COLO829 (cell line): ENCODE results near the gene LRP1B.

Experiments used
- DNase-seq: peaks from one replicate; pipeline ENCODE4 v3.0.0; 2012; ENCODE audit warnings: low spot score

Gene LRP1B

GRCh38 chr2:141515931-141516330 is 614.9 kb downstream of the LRP1B start:
- no peak for DNase-seq

GRCh38 chr2:141513853-141514252 is 617.0 kb downstream of the LRP1B start:
- no peak for DNase-seq

GRCh38 chr2:141508806-141509595 is 621.8 kb downstream of the LRP1B start:
- no peak for DNase-seq

- DNase-seq: no peak
Observed at GRCh38 chr2:141508086-141508752, 622.6 kb downstream of the LRP1B start.

GRCh38 chr2:141506135-141506534 is 624.7 kb downstream of the LRP1B start:
- DNase-seq: no peak

GRCh38 chr2:141501752-141502151 is 629.1 kb downstream of the LRP1B start:
- DNase-seq: no peak

DNA sequence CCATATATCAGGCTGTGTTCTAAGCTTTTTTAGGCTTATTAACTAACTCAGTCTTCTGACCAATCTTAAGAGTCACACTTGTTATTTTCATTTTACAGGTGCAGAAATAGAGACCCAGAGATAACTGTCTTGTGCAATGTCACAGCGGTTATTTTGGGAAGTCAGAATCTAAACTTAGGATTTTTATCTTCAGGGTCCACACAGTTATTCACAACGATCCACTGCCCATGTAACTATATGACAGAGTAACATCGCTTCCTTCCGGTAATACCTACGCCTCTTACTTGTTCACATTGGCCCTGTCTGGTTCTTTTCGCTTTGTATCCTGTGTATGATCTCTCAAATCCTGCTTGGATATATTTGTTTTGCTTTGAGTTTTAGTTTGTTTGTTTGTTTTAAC is 631.7 kb downstream of the LRP1B start:
- DNase-seq: no peak

GRCh38 chr2:141498561-141498960 is 632.3 kb downstream of the LRP1B start:
- DNase-seq: no peak

DNA sequence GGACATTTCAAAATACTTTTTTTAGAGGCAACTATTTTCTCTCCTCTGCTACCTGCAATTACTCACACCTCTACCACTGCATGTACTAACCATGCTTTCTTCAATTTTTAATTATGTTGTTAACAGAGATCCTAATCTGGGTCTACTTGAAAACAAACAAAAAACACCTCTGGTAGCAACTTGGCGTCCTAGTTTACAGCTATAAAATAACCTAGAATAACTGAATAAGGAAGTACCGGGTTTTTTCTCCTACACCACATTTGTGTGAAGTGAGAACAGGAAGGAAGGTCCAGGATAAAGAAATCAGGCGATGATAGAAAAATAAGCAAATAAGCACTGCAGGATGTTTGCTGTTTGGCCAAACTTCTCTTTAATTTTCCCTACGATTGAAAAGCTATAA is 633.5 kb downstream of the LRP1B start:
- no peak for DNase-seq

DNA sequence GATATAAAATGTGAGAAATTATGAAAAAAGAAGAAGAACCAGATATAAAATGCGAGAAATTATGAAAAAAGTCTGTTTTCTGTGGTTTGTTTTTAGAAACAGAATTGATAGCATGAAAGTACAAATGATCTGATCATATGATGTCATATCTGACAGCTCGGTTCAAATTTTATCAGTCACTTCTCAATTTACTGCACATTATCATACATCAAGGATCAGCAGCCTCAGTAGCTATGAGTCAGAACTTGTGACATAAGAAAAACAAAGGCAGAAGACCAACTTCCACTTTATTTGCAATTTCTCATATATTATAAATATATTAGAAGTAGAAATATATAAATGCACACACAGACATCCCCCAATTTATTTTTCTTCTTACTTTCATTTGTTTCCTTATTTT is 634.0 kb downstream of the LRP1B start:
- DNase-seq: no peak

DNA sequence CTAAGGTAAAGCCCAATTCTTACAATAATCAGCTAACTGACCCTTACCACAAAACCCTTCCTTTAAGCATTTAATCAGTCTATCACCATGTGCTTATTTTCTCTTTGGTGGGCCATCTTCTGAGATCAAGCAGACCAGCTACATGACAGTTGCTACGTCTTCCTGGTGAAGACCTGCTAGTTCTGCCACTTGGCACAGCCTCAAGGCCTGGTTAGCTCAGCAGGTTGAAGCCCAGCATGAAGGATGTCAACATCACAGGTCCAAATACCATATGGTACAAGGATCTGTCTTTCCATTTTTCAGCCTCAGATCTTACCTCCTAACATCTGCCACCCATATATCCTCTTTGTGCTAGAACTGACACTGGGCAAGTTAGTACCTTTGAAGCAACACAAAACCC is 636.9 kb downstream of the LRP1B start:
- no peak for DNase-seq

GRCh38 chr2:141492816-141493215 is 638.0 kb downstream of the LRP1B start:
- no peak for DNase-seq

DNA sequence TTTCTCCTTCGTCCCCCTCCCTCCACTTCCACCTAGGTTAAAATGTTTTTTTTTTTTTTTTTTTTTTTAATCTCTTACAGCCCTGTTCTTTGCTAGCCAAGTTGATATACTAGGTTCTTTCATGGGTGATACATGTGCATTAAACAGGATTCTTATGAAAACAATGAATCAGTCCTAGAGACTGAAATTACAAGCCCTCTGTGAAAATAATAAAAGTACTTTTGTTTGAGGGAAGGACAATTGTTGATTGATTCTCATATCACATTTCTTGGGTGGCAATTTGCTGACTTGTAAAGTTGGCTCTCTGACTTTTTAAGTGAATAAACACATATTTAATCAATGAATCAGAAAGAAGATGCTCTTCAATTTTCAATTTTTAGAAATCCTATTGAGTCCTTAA is 639.9 kb downstream of the LRP1B start:
- DNase-seq: no peak

- no peak for DNase-seq
Observed at GRCh38 chr2:141482697-141483096, 648.1 kb downstream of the LRP1B start.

DNA sequence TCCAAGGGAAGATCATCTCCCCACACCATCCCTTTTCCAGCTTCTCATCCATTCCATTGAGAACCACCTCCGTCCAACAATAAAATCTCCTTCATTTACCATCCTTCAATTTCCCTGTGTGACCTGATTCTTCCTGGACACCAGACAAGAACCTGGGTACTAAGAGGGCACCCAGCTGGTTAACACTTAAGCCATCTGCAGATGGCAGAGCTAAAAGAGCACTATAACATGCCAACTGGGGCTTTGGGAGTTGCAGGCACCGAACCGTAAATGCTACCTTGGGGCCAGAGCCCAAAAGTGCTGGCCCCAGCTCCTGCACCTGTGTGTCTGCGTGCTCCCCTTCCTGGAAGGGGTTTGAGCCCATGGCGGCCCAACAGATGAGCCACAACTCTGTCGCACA is 655.0 kb downstream of the LRP1B start:
- no peak for DNase-seq

DNA sequence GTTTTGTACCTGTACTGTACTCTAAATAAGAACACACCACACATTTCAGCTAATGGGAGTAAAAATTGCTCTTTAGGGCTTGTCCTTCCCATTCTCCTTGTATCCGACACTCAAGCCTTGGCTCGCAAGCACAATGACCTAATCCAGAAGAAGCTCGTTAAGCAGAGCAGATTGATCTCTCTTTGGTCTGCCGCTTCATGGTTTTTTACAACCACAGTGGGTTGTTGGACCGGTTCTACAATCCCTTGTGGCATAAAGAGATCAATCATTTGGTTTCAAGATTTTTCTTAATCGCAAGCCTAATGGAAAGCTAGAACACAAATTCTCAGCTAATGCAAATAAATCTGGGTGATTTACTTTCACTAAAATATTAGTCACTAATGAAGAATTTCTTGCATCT is 662.1 kb downstream of the LRP1B start:
- DNase-seq: no peak

- no peak for DNase-seq
Observed at GRCh38 chr2:141467331-141467730, 663.5 kb downstream of the LRP1B start.

GRCh38 chr2:141464995-141465394 is 665.8 kb downstream of the LRP1B start:
- no peak for DNase-seq

DNA sequence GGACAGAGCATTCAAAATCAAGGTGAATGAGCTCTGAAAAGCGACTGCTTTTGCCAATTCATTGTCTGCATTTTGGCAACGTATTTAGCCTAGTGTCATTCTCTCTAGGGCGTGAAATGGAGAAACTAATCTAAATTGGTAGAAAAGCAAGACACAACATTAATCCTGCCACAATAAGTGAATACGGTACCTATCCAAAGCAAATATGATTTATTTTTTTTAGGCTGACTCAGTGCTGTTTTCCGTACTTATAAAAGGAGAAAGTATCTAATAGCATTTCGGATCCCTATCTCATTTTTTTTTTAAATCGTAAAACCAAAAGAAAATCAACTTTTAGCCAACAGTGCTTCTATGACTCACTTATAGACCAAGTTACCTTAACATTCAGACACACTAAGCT is 672.5 kb downstream of the LRP1B start:
- no peak for DNase-seq

GRCh38 chr2:141455877-141456276 is 674.9 kb downstream of the LRP1B start:
- DNase-seq: no peak

GRCh38 chr2:141455211-141455826 is 675.5 kb downstream of the LRP1B start:
- DNase-seq: no peak

- no peak for DNase-seq
Observed at GRCh38 chr2:141440072-141440635, 690.7 kb downstream of the LRP1B start.

- no peak for DNase-seq
Observed at GRCh38 chr2:141439524-141439923, 691.3 kb downstream of the LRP1B start.
